Activated CD4-positive, alpha-beta T cell treated with anti-CD3 and anti-CD28 coated beads, Interleukin-10, Interleukin-2, amounts not matched to agents 100 ng/mL and 50 ng/mL, durations not matched to agents 16 hours and 8 hours (primary cell): ENCODE results near the gene ITGB5.

Source experiments
- DNase-seq: peaks from one replicate; pipeline ENCODE4 v3.0.0-alpha.2; 2020

The ITGB5 gene

GRCh38 chr3:124747111-124747981, 139.8 kb downstream of the ITGB5 start:
- DNase-seq: no peak

- no peak for DNase-seq
These were observed 141.4 kb downstream of the ITGB5 start for GRCh38 chr3:124745756-124746155.

GRCh38 chr3:124741027-124741426, 146.1 kb downstream of the ITGB5 start:
- DNase-seq: no peak

GRCh38 chr3:124731760-124732159, 155.4 kb downstream of the ITGB5 start:
- no peak for DNase-seq

- DNase-seq: peak; percentile 19
These were observed 156.2 kb downstream of the ITGB5 start for GRCh38 chr3:124730941-124731297.

GRCh38 chr3:124730129-124730940, 156.8 kb downstream of the ITGB5 start, which contains the start of gene UMPS:
Gene UMPS (plus strand): TSS chr3:124730452. CDS start chr3:124730472, 20 bp downstream.
- peak; percentile 94 for DNase-seq

- no peak for DNase-seq
These were observed 164.6 kb downstream of the ITGB5 start for GRCh38 chr3:124722589-124722988.

GRCh38 chr3:124714223-124714853, 172.8 kb downstream of the ITGB5 start:
- no peak for DNase-seq
